Measurements from ENCODE around the gene ADIPOR2. TPM values are rescaled to one million over a fixed set of nuclear protein-coding genes. Genes with fewer than 3 reads are reported as not detected.

Gene ADIPOR2
- total RNA-seq, 1 donor: 18.3 TPM

GRCh38 chr12:1799882-1800400, 109.1 kb downstream of the ADIPOR2 start:
- Histone ChIP-seq H3K27me3 (ENCODE audit: insufficient read depth, low read length) (no peaks in the 10 kb centered on the region), H3K9me3 (ENCODE audit: low read depth, low read length) (no peaks in the 10 kb centered on the region), H3K4me1 (ENCODE audit: insufficient read depth, low read length) (peaks cover 34% of the 10 kb centered on the region), H3K4me3 (ENCODE audit: low read length) (no peak overlapping the region)

- Histone ChIP-seq H3K27me3 (ENCODE audit: insufficient read depth, low read length) (no peaks in the 10 kb centered on the region), H3K4me1 (ENCODE audit: insufficient read depth, low read length) (peaks cover 33% of the 10 kb centered on the region), H3K4me3 (ENCODE audit: low read length) (no peak overlapping the region), H3K9me3 (ENCODE audit: low read depth, low read length) (no peaks in the 10 kb centered on the region)
These were observed 109.8 kb downstream of the ADIPOR2 start for GRCh38 chr12:1800401-1801302.

DNA sequence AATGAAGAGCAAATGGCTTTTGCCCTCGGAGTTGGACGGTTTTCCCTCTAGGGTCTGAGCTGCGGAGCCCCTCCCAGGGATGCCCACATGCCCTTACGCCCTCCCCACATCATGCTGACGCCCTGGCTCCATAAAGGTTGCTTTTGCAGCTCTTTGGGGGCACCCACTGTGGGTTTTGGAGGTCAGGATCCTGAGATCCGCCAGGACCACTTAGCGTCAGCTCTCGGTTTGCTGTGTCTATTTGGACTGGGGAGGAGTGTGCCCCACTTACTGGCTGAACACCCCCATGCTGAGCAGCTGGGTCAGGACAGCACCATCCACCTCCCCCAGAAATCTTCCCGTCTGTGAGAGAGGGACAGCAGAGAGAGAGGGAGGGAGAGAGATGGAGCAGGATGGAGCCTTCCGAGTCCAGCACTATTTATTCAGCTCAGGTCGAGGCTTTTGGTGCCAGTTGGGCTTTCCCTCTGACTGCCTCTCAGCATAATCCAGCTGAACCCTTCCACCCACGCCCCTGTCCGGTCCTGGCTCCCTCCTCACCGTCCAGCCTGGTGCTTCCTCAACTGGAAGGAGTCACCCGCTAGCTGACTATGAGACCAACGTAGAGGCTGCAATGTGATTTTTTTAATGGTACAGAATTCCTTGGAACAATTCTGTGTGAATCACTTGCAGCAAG, 110.6 kb downstream of the ADIPOR2 start:
- no peaks in the 10 kb centered on the region for H3K9me3 ChIP-seq (ENCODE audit: low read depth, low read length)
- H3K4me1 ChIP-seq (ENCODE audit: insufficient read depth, low read length): peaks cover 28% of the 10 kb centered on the region
- no peaks in the 10 kb centered on the region for H3K27me3 ChIP-seq (ENCODE audit: insufficient read depth, low read length)
- H3K4me3 ChIP-seq (ENCODE audit: low read length): no peak overlapping the region

DNA sequence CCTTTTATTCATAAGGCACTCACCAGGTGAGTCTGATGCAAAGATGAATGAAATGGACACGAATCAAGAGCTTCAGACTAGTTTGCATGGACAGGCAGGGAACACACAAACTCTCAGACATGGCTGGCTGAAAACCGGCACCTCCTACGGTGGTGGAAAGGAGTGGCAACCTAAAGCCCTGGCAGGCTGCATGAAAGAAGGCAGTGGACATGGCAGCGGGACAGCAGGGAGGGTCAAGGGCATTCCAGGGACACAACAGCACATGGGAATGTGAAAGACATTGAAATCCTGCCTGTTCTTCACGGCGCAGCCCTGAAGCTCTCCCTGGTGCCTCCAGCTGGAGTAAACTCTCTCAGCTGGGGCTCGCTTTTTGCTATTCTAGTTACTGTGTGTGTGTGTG, 112.9 kb downstream of the ADIPOR2 start:
- peaks cover 20% of the 10 kb centered on the region for H3K4me1 ChIP-seq (ENCODE audit: insufficient read depth, low read length)
- no peaks in the 10 kb centered on the region for H3K9me3 ChIP-seq (ENCODE audit: low read depth, low read length)
- no peak overlapping the region for H3K4me3 ChIP-seq (ENCODE audit: low read length)

DNA sequence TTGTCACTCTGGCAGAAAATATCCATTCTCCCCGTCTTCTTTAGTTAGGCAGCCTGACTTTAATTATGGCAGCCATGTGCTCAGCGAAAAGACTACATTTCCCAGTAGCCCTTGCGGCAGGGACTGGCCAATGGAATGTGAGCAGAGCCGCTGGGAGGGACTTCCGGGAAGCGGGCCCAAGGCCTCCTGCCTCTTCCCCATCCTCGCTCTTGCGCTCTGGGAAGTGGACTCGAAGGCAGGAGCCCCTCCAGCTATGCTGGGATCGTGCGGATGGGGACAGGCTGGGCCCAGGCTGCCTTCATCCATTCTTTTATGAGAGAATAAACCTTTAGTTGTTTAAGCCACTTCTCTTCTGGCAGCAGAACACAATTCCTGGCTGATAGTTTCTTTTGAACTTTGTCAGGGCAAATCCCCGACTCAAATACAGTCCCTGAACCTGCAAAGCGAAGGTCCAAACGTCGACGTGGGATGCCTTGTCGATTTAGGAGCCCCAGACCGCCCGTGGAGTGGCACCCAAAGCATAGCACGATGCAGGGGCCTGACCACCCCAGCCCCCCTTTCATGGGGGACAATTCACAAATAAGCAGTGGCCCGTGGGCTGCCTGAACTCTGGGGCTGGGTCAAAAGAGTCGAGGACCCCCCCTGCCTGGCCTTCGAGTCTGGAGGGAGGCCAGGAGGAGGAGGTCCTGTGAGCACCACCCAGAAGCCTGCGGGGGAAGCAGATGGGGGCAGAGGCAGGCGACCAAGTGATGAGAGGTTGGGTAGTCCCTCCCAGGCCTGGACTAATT, 113.9 kb downstream of the ADIPOR2 start:
- peaks cover 30% of the 10 kb centered on the region for H3K4me1 ChIP-seq (ENCODE audit: insufficient read depth, low read length)
- H3K4me3 ChIP-seq (ENCODE audit: low read length): no peak overlapping the region
- no peaks in the 10 kb centered on the region for H3K27me3 ChIP-seq (ENCODE audit: insufficient read depth, low read length)
- no peaks in the 10 kb centered on the region for H3K9me3 ChIP-seq (ENCODE audit: low read depth, low read length)

More for the DNA sequence above, 112.9 kb downstream of the ADIPOR2 start:
- no peaks in the 10 kb centered on the region for H3K27me3 ChIP-seq (ENCODE audit: insufficient read depth, low read length)

- H3K9me3 ChIP-seq (ENCODE audit: low read depth, low read length): no peaks in the 10 kb centered on the region
- H3K27me3 ChIP-seq (ENCODE audit: insufficient read depth, low read length): no peaks in the 10 kb centered on the region
- peaks cover 37% of the 10 kb centered on the region for H3K4me1 ChIP-seq (ENCODE audit: insufficient read depth, low read length)
- no peak overlapping the region for H3K4me3 ChIP-seq (ENCODE audit: low read length)
These were observed 114.7 kb downstream of the ADIPOR2 start for GRCh38 chr12:1805441-1806081.

DNA sequence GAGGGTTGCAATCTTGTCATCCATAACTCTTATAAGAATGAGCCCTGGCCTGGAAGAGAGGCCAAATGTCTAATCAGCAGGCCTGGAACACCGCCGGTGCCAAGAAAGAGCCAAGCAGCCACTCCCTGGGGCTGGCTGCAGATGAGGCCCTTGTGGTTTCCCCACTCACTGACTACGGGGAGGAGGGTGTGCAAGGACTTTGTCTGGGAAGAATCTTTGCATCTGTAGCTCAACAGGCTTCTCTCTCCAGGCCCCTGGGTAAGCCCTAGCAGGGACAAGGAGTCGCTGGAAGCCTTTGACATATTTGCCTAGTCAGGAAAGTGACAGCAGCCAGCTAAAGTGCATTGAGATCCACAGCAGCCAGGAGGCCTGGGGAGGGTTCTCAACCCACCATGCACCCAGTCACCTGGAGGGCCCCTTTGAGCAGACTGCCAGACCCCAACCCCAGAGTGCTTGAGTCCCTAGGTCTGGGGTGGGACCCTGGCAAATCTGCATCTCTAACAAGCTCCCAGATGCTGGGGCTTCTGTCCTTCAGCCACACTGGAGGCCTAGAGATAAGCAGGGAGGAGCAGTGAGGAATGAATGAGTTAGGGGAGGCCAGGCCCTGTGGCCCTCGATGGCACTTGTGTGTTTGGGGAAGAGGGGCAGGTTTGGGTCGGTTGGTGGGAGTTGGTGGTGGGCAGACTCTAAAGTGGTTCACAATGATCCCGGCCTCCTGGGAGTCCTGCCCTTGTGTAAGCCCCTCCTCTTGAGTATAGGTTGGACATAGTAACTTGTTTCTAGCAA, 115.6 kb downstream of the ADIPOR2 start:
- H3K27me3 ChIP-seq (ENCODE audit: insufficient read depth, low read length): no peaks in the 10 kb centered on the region
- H3K9me3 ChIP-seq (ENCODE audit: low read depth, low read length): no peaks in the 10 kb centered on the region
- H3K4me3 ChIP-seq (ENCODE audit: low read length): no peak overlapping the region
- peaks cover 43% of the 10 kb centered on the region for H3K4me1 ChIP-seq (ENCODE audit: insufficient read depth, low read length)

DNA sequence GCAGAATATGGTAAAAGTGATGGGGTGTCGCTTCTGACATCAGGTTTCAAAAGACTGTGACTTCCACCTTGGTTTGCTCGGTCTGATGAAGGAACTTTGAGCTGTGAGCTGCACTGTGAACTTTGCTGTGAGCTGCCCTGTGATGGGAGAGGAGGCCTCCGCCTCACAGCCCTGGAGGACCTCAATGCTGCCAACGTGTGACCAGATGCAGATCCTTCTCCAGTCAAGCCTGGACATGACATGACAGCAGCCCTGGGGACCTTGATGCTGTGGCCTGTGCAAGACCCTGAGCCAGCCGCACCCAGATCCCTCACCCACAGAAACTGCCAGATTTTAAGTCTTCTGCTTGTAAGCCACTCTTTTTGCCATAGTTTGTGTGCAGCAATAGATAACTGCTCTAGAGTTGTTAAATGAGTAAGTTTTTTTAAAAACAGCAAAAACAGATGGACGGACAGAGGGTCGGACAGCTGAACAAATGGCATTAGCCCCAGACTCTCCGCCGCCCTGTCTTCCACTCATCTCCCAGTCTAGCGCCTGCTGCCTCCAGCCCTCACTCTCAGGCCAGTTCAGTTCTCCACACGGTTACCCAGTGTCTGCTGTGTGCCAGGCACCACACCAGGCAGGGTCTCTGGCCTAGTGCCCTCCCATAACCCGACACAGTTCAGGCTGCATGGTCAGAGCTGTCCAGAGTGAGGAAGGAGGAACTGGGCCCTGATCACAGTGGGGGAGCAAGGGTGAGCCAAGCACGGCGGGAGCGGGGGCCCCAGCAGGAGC, 116.4 kb downstream of the ADIPOR2 start:
- no peaks in the 10 kb centered on the region for H3K27me3 ChIP-seq (ENCODE audit: insufficient read depth, low read length)
- no peaks in the 10 kb centered on the region for H3K9me3 ChIP-seq (ENCODE audit: low read depth, low read length)
- no peak overlapping the region for H3K4me3 ChIP-seq (ENCODE audit: low read length)
- H3K4me1 ChIP-seq (ENCODE audit: insufficient read depth, low read length): peaks cover 50% of the 10 kb centered on the region

DNA sequence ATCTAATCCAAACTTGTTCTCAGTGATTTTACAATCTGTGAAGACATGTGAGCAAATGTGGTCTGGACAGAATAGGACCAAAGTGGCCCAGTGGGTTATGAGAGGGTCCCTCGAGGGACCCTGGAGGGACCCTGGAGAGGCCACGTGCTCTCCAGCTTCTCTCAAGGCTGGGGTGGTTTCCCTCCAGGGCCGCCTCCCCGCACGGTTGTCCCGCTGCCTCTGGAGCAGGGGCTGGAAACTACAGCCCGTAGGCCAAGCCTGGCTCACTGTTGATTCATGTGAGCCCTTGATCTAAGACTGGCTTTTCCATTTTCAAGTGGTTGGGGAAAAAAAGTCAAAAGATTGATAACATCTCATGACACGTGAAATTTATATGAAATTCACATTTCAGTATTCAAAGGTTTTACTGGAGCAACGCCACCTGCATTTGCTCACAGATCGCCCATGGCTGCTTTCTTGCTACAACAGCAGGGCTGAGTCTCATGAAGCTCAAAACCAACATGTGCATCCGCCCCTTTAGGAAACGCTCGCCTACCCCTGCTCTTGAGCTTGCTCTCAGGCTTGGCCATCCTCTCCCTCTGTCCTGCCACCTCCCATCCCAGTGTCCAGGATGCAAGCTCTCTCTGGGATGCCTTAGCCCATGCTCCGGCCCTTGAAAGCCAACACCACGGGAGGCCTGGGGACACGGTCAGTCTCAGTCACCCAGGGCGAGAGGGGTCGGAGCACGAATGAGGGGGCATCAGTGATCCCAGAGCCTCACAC, 117.3 kb downstream of the ADIPOR2 start:
- Histone ChIP-seq H3K4me3 (ENCODE audit: low read length) (no peak overlapping the region), H3K27me3 (ENCODE audit: insufficient read depth, low read length) (no peaks in the 10 kb centered on the region), H3K4me1 (ENCODE audit: insufficient read depth, low read length) (peaks cover 58% of the 10 kb centered on the region), H3K9me3 (ENCODE audit: low read depth, low read length) (no peaks in the 10 kb centered on the region)

DNA sequence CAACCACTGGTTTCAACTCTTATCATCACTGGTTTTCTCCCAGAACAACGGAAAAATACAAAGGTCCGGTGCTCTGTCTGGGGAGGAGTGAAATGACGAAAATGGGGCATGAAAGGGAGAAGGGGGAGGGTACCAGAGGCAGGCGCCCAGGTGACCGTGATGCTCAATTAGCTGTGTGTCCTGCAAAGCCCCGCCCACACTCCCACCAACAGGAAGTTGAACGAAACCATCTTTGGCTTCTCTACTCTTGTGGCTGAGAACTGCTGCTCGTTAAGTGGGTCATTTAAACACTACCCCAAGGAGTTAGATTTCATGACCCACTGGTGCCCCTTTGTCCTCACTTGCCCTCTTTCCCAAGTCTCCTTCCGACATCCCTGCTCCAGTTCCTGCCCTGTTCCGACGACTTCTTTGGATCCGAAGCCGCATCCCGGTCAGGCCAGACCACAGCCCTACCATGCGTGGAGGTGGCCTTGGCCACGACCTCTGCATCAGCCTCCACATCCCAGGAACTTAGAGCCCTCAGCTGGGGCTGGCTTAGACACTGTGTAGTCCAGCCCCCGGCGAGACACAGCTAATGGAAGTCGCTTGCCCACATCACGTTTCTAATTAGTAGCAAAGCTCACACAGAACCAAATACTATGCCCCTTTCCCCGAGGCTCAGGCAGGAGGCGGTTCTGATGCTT, 118.1 kb downstream of the ADIPOR2 start:
- no peaks in the 10 kb centered on the region for H3K27me3 ChIP-seq (ENCODE audit: insufficient read depth, low read length)
- H3K9me3 ChIP-seq (ENCODE audit: low read depth, low read length): no peaks in the 10 kb centered on the region
- H3K4me3 ChIP-seq (ENCODE audit: low read length): no peak overlapping the region
- peaks cover 65% of the 10 kb centered on the region for H3K4me1 ChIP-seq (ENCODE audit: insufficient read depth, low read length)

GRCh38 chr12:1809591-1810190, 118.8 kb downstream of the ADIPOR2 start:
- H3K27me3 ChIP-seq (ENCODE audit: insufficient read depth, low read length): no peaks in the 10 kb centered on the region
- no peaks in the 10 kb centered on the region for H3K9me3 ChIP-seq (ENCODE audit: low read depth, low read length)
- H3K4me3 ChIP-seq (ENCODE audit: low read length): no peak overlapping the region
- H3K4me1 ChIP-seq (ENCODE audit: insufficient read depth, low read length): peaks cover 70% of the 10 kb centered on the region
